ENCODE results near the gene TDO2.
A peak's percentile ranks its signal among the peaks of the same experiment; 100 is the strongest.
"Not testable (repeated sequence)": the region's sequence is repeated elsewhere in the genome, so short reads cannot be mapped to it uniquely, and the experiment has no call there.

Gene TDO2

GRCh38 chr4:155889031-155889793 lies 14.3 kb upstream of the TDO2 start:
- no peak overlapping the region for H3K4me3 ChIP-seq (ENCODE audit: low read depth, low read length)
- peak; percentile 95 for DNase-seq (ENCODE audit: low read depth)
- TF ChIP-seq CTCF (conservative IDR thresholded peaks at IDR 0.05; ENCODE audit: low read depth, low read length): no peak

- TF ChIP-seq CTCF (conservative IDR thresholded peaks at IDR 0.05; ENCODE audit: low read depth, low read length): no peak
- no peak overlapping the region for H3K4me3 ChIP-seq (ENCODE audit: low read depth, low read length)
- peak; percentile 5 for DNase-seq (ENCODE audit: low read depth)
These were observed 13.6 kb upstream of the TDO2 start for GRCh38 chr4:155889946-155890345.

GRCh38 chr4:155891058-155891457 lies 12.4 kb upstream of the TDO2 start:
- DNase-seq (ENCODE audit: low read depth): peak; percentile 11

GRCh38 chr4:155898371-155898770 lies 5.1 kb upstream of the TDO2 start:
- not testable (repeated sequence) for DNase-seq (ENCODE audit: low read depth); H3K4me3 ChIP-seq (ENCODE audit: low read depth, low read length)

More at GRCh38 chr4:155891058-155891457, 12.4 kb upstream of the TDO2 start:
- no peak for TF ChIP-seq CTCF (conservative IDR thresholded peaks at IDR 0.05; ENCODE audit: low read depth, low read length)
- no peak overlapping the region for H3K4me3 ChIP-seq (ENCODE audit: low read depth, low read length)

GRCh38 chr4:155899891-155900290 lies 3.6 kb upstream of the TDO2 start:
- TF ChIP-seq CTCF (conservative IDR thresholded peaks at IDR 0.05; ENCODE audit: low read depth, low read length): no peak
- H3K4me3 ChIP-seq (ENCODE audit: low read depth, low read length): no peak overlapping the region
- peak; percentile 3 for DNase-seq (ENCODE audit: low read depth)

GRCh38 chr4:155900381-155900780 lies 3.1 kb upstream of the TDO2 start:
- no peak for TF ChIP-seq CTCF (conservative IDR thresholded peaks at IDR 0.05; ENCODE audit: low read depth, low read length)
- peak; percentile 63 for DNase-seq (ENCODE audit: low read depth)
- no peak overlapping the region for H3K4me3 ChIP-seq (ENCODE audit: low read depth, low read length)

GRCh38 chr4:155901013-155901412 lies 2.5 kb upstream of the TDO2 start:
- no peak for DNase-seq (ENCODE audit: low read depth)
- no peak for TF ChIP-seq CTCF (conservative IDR thresholded peaks at IDR 0.05; ENCODE audit: low read depth, low read length)

More at GRCh38 chr4:155901013-155901412, 2.5 kb upstream of the TDO2 start:
- no peak overlapping the region for H3K4me3 ChIP-seq (ENCODE audit: low read depth, low read length)

All from choroid plexus epithelial cell (primary cell).